ENCODE measurements around the gene ATP6V0A4.
"Not testable (repeated sequence)": the region's sequence is repeated elsewhere in the genome, so short reads cannot be mapped to it uniquely, and the experiment has no call there.

The ATP6V0A4 gene

DNA sequence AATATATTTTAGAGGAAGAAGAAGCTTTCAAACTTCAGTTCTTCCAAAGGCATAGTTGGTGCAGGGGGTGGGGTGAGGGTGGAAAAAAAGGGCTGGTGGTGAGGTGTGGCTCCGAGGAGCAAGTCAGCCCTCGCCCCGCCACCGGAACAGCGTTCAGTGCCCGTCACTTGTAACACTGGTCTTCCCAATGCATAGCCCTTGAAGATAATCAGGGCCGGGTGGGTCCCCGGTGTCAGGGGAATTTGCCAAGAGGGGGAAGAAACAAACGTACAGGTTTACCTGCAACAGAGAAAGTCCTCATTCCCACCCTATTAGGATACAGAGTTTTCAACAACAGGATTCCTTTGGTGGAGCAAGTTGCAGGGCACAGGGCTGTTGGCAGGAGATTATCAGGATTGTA, 98.3 kb downstream of the ATP6V0A4 start:
- no peak overlapping the region for H3K9ac ChIP-seq (ENCODE audit: low read length)
- no peaks in the 10 kb centered on the region for H3K36me3 ChIP-seq (ENCODE audit: control insufficient read depth, insufficient read depth, low read length)
- H3K4me1 ChIP-seq (ENCODE audit: control insufficient read depth, insufficient read depth, low read length) = no peaks in the 10 kb centered on the region
- no peaks in the 10 kb centered on the region for H3K9me3 ChIP-seq (ENCODE audit: control insufficient read depth, insufficient read depth, low read depth, low read length)
- H3K4me3 ChIP-seq (ENCODE audit: low read depth, low read length) = no peak overlapping the region
- no peak overlapping the region for H3K27ac ChIP-seq (ENCODE audit: low read depth, low read length)
- no peaks in the 10 kb centered on the region for H3K27me3 ChIP-seq (ENCODE audit: control insufficient read depth, insufficient read depth, low read length)

GRCh38 chr7:138698281-138698680, 99.7 kb downstream of the ATP6V0A4 start:
- no peaks in the 10 kb centered on the region for H3K27me3 ChIP-seq (ENCODE audit: control insufficient read depth, insufficient read depth, low read length)
- no peak overlapping the region for H3K4me3 ChIP-seq (ENCODE audit: low read depth, low read length)
- H3K9me3 ChIP-seq (ENCODE audit: control insufficient read depth, insufficient read depth, low read depth, low read length) = no peaks in the 10 kb centered on the region
- H3K9ac ChIP-seq (ENCODE audit: low read length) = no peak overlapping the region
- H3K36me3 ChIP-seq (ENCODE audit: control insufficient read depth, insufficient read depth, low read length) = no peaks in the 10 kb centered on the region
- no peaks in the 10 kb centered on the region for H3K4me1 ChIP-seq (ENCODE audit: control insufficient read depth, insufficient read depth, low read length)
- H3K27ac ChIP-seq (ENCODE audit: low read depth, low read length) = no peak overlapping the region

- no peaks in the 10 kb centered on the region for H3K27me3 ChIP-seq (ENCODE audit: control insufficient read depth, insufficient read depth, low read length)
These were observed 100.3 kb downstream of the ATP6V0A4 start for GRCh38 chr7:138697535-138698182.

GRCh38 chr7:138695776-138696175, 102.2 kb downstream of the ATP6V0A4 start:
- not testable (repeated sequence) for H3K36me3 ChIP-seq (ENCODE audit: control insufficient read depth, insufficient read depth, low read length); H3K4me1 ChIP-seq (ENCODE audit: control insufficient read depth, insufficient read depth, low read length); H3K9me3 ChIP-seq (ENCODE audit: control insufficient read depth, insufficient read depth, low read depth, low read length); H3K27ac ChIP-seq (ENCODE audit: low read depth, low read length); H3K9ac ChIP-seq (ENCODE audit: low read length); H3K27me3 ChIP-seq (ENCODE audit: control insufficient read depth, insufficient read depth, low read length); H3K4me3 ChIP-seq (ENCODE audit: low read depth, low read length)

More at GRCh38 chr7:138697535-138698182, 100.3 kb downstream of the ATP6V0A4 start:
- no peaks in the 10 kb centered on the region for H3K4me1 ChIP-seq (ENCODE audit: control insufficient read depth, insufficient read depth, low read length)
- no peaks in the 10 kb centered on the region for H3K36me3 ChIP-seq (ENCODE audit: control insufficient read depth, insufficient read depth, low read length)
- no peaks in the 10 kb centered on the region for H3K9me3 ChIP-seq (ENCODE audit: control insufficient read depth, insufficient read depth, low read depth, low read length)
- H3K9ac ChIP-seq (ENCODE audit: low read length) = no peak overlapping the region
- H3K27ac ChIP-seq (ENCODE audit: low read depth, low read length) = no peak overlapping the region
- no peak overlapping the region for H3K4me3 ChIP-seq (ENCODE audit: low read depth, low read length)

DNA sequence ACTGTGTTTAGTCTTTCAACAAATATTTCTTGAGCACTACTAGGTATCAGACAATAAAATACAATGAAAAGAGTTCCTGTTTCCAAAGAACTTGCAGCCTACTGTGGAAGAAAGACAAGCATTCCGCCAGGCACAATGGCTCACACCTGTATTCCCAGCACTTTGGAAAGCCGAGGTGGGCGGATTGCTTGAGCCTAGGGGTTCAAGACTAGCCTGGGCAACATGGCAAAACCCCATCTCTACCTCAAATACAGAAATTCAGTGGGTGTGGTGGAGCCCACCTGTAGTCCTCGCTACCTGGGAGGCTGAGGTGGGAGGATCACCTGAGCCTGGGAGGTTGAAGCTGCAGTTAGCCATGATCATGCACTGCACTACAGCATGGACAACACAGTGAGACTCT, 102.9 kb downstream of the ATP6V0A4 start:
- Histone ChIP-seq H3K27me3 (ENCODE audit: control insufficient read depth, insufficient read depth, low read length) (no peaks in the 10 kb centered on the region), H3K9ac (ENCODE audit: low read length) (no peak overlapping the region), H3K4me3 (ENCODE audit: low read depth, low read length) (no peak overlapping the region), H3K27ac (ENCODE audit: low read depth, low read length) (no peak overlapping the region), H3K4me1 (ENCODE audit: control insufficient read depth, insufficient read depth, low read length) (no peaks in the 10 kb centered on the region), H3K9me3 (ENCODE audit: control insufficient read depth, insufficient read depth, low read depth, low read length) (no peaks in the 10 kb centered on the region), H3K36me3 (ENCODE audit: control insufficient read depth, insufficient read depth, low read length) (no peaks in the 10 kb centered on the region)

- Histone ChIP-seq H3K9ac (ENCODE audit: low read length) (no peak overlapping the region), H3K4me3 (ENCODE audit: low read depth, low read length) (no peak overlapping the region)
These were observed 106.8 kb downstream of the ATP6V0A4 start for GRCh38 chr7:138691178-138691577.

GRCh38 chr7:138690495-138690894, 107.5 kb downstream of the ATP6V0A4 start:
- H3K4me3 ChIP-seq (ENCODE audit: low read depth, low read length) = no peak overlapping the region

More at GRCh38 chr7:138691178-138691577, 106.8 kb downstream of the ATP6V0A4 start:
- no peak overlapping the region for H3K27ac ChIP-seq (ENCODE audit: low read depth, low read length)
- H3K27me3 ChIP-seq (ENCODE audit: control insufficient read depth, insufficient read depth, low read length) = no peaks in the 10 kb centered on the region
- H3K36me3 ChIP-seq (ENCODE audit: control insufficient read depth, insufficient read depth, low read length) = no peaks in the 10 kb centered on the region
- no peaks in the 10 kb centered on the region for H3K4me1 ChIP-seq (ENCODE audit: control insufficient read depth, insufficient read depth, low read length)
- H3K9me3 ChIP-seq (ENCODE audit: control insufficient read depth, insufficient read depth, low read depth, low read length) = peaks cover 11% of the 10 kb centered on the region

DNA sequence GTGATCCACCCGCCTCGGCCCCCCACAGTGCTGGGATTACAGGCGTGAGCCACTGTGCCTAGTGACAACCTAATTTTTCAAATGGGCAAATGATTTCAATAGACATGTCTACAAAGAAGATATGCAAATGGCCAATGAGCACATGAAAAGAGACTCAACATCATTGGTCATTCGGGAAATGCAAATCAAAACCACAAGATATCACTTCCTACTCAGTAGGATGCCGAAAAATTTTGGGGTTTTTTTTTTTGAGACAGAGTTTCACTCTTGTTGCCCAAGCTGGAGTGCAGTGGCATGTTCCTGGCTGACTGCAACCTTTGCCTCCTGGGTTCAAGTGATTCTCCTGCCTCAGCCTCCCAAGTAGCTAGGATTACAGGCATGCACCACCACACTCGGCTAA, 110.0 kb downstream of the ATP6V0A4 start:
- H3K9me3 ChIP-seq (ENCODE audit: control insufficient read depth, insufficient read depth, low read depth, low read length) = peaks cover 11% of the 10 kb centered on the region
- not testable (repeated sequence) for H3K27ac ChIP-seq (ENCODE audit: low read depth, low read length); H3K4me1 ChIP-seq (ENCODE audit: control insufficient read depth, insufficient read depth, low read length); H3K4me3 ChIP-seq (ENCODE audit: low read depth, low read length); H3K27me3 ChIP-seq (ENCODE audit: control insufficient read depth, insufficient read depth, low read length); H3K9ac ChIP-seq (ENCODE audit: low read length); H3K36me3 ChIP-seq (ENCODE audit: control insufficient read depth, insufficient read depth, low read length)

More at GRCh38 chr7:138690495-138690894, 107.5 kb downstream of the ATP6V0A4 start:
- peaks cover 11% of the 10 kb centered on the region for H3K9me3 ChIP-seq (ENCODE audit: control insufficient read depth, insufficient read depth, low read depth, low read length)
- H3K27me3 ChIP-seq (ENCODE audit: control insufficient read depth, insufficient read depth, low read length) = no peaks in the 10 kb centered on the region
- H3K36me3 ChIP-seq (ENCODE audit: control insufficient read depth, insufficient read depth, low read length) = no peaks in the 10 kb centered on the region
- H3K4me1 ChIP-seq (ENCODE audit: control insufficient read depth, insufficient read depth, low read length) = no peaks in the 10 kb centered on the region
- H3K27ac ChIP-seq (ENCODE audit: low read depth, low read length) = no peak overlapping the region
- H3K9ac ChIP-seq (ENCODE audit: low read length) = no peak overlapping the region

GRCh38 chr7:138684340-138684739, 113.7 kb downstream of the ATP6V0A4 start:
- H3K27me3 ChIP-seq (ENCODE audit: control insufficient read depth, insufficient read depth, low read length) = no peaks in the 10 kb centered on the region
- H3K9ac ChIP-seq (ENCODE audit: low read length) = no peak overlapping the region
- H3K36me3 ChIP-seq (ENCODE audit: control insufficient read depth, insufficient read depth, low read length) = no peaks in the 10 kb centered on the region
- no peak overlapping the region for H3K4me3 ChIP-seq (ENCODE audit: low read depth, low read length)
- H3K9me3 ChIP-seq (ENCODE audit: control insufficient read depth, insufficient read depth, low read depth, low read length) = peaks cover 11% of the 10 kb centered on the region
- H3K27ac ChIP-seq (ENCODE audit: low read depth, low read length) = no peak overlapping the region
- no peaks in the 10 kb centered on the region for H3K4me1 ChIP-seq (ENCODE audit: control insufficient read depth, insufficient read depth, low read length)

- Histone ChIP-seq H3K4me3 (ENCODE audit: low read depth, low read length) (no peak overlapping the region), H3K36me3 (ENCODE audit: control insufficient read depth, insufficient read depth, low read length) (no peaks in the 10 kb centered on the region), H3K9me3 (ENCODE audit: control insufficient read depth, insufficient read depth, low read depth, low read length) (no peaks in the 10 kb centered on the region), H3K27me3 (ENCODE audit: control insufficient read depth, insufficient read depth, low read length) (no peaks in the 10 kb centered on the region), H3K9ac (ENCODE audit: low read length) (no peak overlapping the region), H3K4me1 (ENCODE audit: control insufficient read depth, insufficient read depth, low read length) (no peaks in the 10 kb centered on the region), H3K27ac (ENCODE audit: low read depth, low read length) (no peak overlapping the region)
These were observed 118.2 kb downstream of the ATP6V0A4 start for GRCh38 chr7:138679793-138680192.

- Histone ChIP-seq H3K36me3 (ENCODE audit: control insufficient read depth, insufficient read depth, low read length) (no peaks in the 10 kb centered on the region), H3K9ac (ENCODE audit: low read length) (no peak overlapping the region), H3K27ac (ENCODE audit: low read depth, low read length) (no peak overlapping the region), H3K4me3 (ENCODE audit: low read depth, low read length) (no peak overlapping the region), H3K9me3 (ENCODE audit: control insufficient read depth, insufficient read depth, low read depth, low read length) (peaks cover 7% of the 10 kb centered on the region; the same call in 1 of the 2 replicates), H3K27me3 (ENCODE audit: control insufficient read depth, insufficient read depth, low read length) (no peaks in the 10 kb centered on the region), H3K4me1 (ENCODE audit: control insufficient read depth, insufficient read depth, low read length) (peaks cover 18% of the 10 kb centered on the region)
These were observed 127.4 kb downstream of the ATP6V0A4 start for GRCh38 chr7:138670594-138670993.

Data from HUES6 (cell line).